HCT116 (cell line): Measurements from ENCODE around the gene DCAF11. TPM values are rescaled to one million over a fixed set of nuclear protein-coding genes. Genes with fewer than 3 reads are reported as not detected.

Experiments used
- ATAC-seq: fragments of 200-7000 bp; cut with Tn5 transposase; 2 replicates; pipeline ENCODE4 v1.9.1; 2020; ENCODE audit warnings: mild to moderate bottlenecking, moderate library complexity
- BruUV-seq: library from RNA; stranded (reverse); fragments of 400-500 nt; replicated peaks from 2 replicates; lab custom pipeline; 2021; lab: Mats Ljungman, UMichigan
- CTCF ChIA-PET: fragments of 300-600 bp; sonication (Branson Sonifier 250); formaldehyde crosslinking; loops from one replicate; lab custom pipeline; 2021; ENCODE audit warnings: antibody characterized with exemption; lab: Charles Lee
- POLR2A ChIA-PET: fragments of 300-600, 350-600 bp; sonication (Branson Sonifier 250); formaldehyde crosslinking; loops from one replicate; lab custom pipeline; 2021; ENCODE audit warnings: antibody characterized with exemption; lab: Charles Lee
- RAD21 ChIA-PET, 2 experiments: fragments of 300-600 bp; sonication (Branson Sonifier 250); formaldehyde crosslinking; loops; one replicate each; lab custom pipeline; 2023; ENCODE audit warnings: low total read pairs in 2 of 2; ENCODE audit not compliant: uncharacterized antibody in 2 of 2, unreplicated experiment in 2 of 2, low non-redundant PET in 1 of 2; lab: Charles Lee
- DNase-seq: peaks from one replicate; pipeline ENCODE4 v3.0.0-alpha.2; 2010; ENCODE audit warnings: low read depth, low spot score
- H2AFZ ChIP-seq: fragments of 200-600 bp; shearing (Covaris generic), sonication (generic); 2 replicates; pipeline ENCODE4 v1.6.1; 2017; ENCODE audit warnings: low read depth, mixed run types, mixed read lengths, antibody characterized with exemption, low read length; ENCODE audit not compliant: poor library complexity, severe bottlenecking
- H3K27ac ChIP-seq: 2 replicates; pipeline ENCODE4 v1.5.1; 2012; ENCODE audit warnings: low read depth, low read length
- H3K27me3 ChIP-seq: fragments of 200-600 bp; sonication (generic); 2 replicates; pipeline ENCODE4 v1.6.1; 2016; ENCODE audit warnings: mixed run types, low read length, mixed read lengths; ENCODE audit not compliant: insufficient read depth
- H3K36me3 ChIP-seq, 2 experiments: fragments of 200-500 bp in 1 of 2; fragments of 200-600 bp in 1 of 2; sonication (Bioruptor generic) in 1 of 2; sonication (generic) in 1 of 2; 2 replicates each; pipeline versions ENCODE4 v1.5.1 to v1.6.1; 2014 to 2016; ENCODE audit warnings: low read length in 2 of 2, inconsistent platforms in 1 of 2, mixed read lengths in 1 of 2, mixed run types in 1 of 2; ENCODE audit not compliant: insufficient read depth in 2 of 2, control insufficient read depth in 1 of 2
- H3K4me1 ChIP-seq, 2 experiments: fragments of 200-600 bp in 1 of 2; sonication (generic) in 1 of 2; 2 replicates each; pipeline versions ENCODE4 v1.5.1 to v1.6.1; 2012 to 2017; ENCODE audit warnings: low read length in 2 of 2, inconsistent platforms in 1 of 2, mild to moderate bottlenecking in 1 of 2, mixed read lengths in 1 of 2, mixed run types in 1 of 2, moderate library complexity in 1 of 2; ENCODE audit not compliant: insufficient read depth in 2 of 2, control insufficient read depth in 1 of 2
- H3K4me2 ChIP-seq: fragments of 200-600 bp; sonication (generic); 2 replicates; pipeline ENCODE4 v1.6.1; 2017; ENCODE audit warnings: mixed run types, low read length, mixed read lengths
- H3K4me3 ChIP-seq, 2 experiments: fragments of 200-600 bp in 1 of 2; sonication (generic) in 1 of 2; replicated peaks in 1 of 2; 2 replicates each; pipeline ENCODE4 v1.5.1; 2011 to 2016; ENCODE audit warnings: low read length in 2 of 2, control low read depth in 1 of 2, low read depth in 1 of 2, mild to moderate bottlenecking in 1 of 2, mixed read lengths in 1 of 2, mixed run types in 1 of 2
- H3K79me2 ChIP-seq: fragments of 200-600 bp; sonication (generic); 2 replicates; pipeline ENCODE4 v1.6.1; 2017; ENCODE audit warnings: mild to moderate bottlenecking, mixed run types, low read length, moderate library complexity, mixed read lengths; ENCODE audit not compliant: insufficient read depth
- H3K9ac ChIP-seq: fragments of 200-600 bp; sonication (generic); 2 replicates; pipeline ENCODE4 v1.6.1; 2016; ENCODE audit warnings: low read length, mixed read lengths
- H3K9me2 ChIP-seq: fragments of 200-600 bp; sonication (generic), shearing (Covaris generic); 2 replicates; pipeline ENCODE4 v1.6.1; 2017; ENCODE audit warnings: mixed run types, mild to moderate bottlenecking, moderate library complexity; ENCODE audit not compliant: insufficient read depth
- H3K9me3 ChIP-seq, 2 experiments: fragments of 200-500 bp in 1 of 2; fragments of 200-600 bp in 1 of 2; sonication (Bioruptor generic) in 1 of 2; sonication (generic) in 1 of 2; 2 replicates each; pipeline ENCODE4 v1.6.1; 2014 to 2017; ENCODE audit warnings: low read length in 2 of 2, mixed read lengths in 2 of 2, inconsistent platforms in 1 of 2, low read depth in 1 of 2, mild to moderate bottlenecking in 1 of 2, mixed run types in 1 of 2, moderate library complexity in 1 of 2; ENCODE audit not compliant: control insufficient read depth in 1 of 2, insufficient read depth in 1 of 2
- H4K20me1 ChIP-seq: fragments of 200-600 bp; sonication (generic), shearing (Covaris generic); 2 replicates; pipeline ENCODE4 v1.6.1; 2017; ENCODE audit warnings: mixed run types, mild to moderate bottlenecking, moderate library complexity; ENCODE audit not compliant: insufficient read depth
- CBX3 ChIP-seq: IDR thresholded peaks from 2 replicates; pipeline ENCODE4 v1.6.1; 2012; ENCODE audit warnings: low read depth
- CEBPB ChIP-seq: IDR thresholded peaks from 2 replicates; pipeline ENCODE4 v1.6.1; 2012; ENCODE audit warnings: low read depth
- EGR1 ChIP-seq: IDR thresholded peaks from 2 replicates; pipeline ENCODE4 v1.6.1; 2012; ENCODE audit warnings: low read depth
- EZH2 ChIP-seq: fragments of 200-600 bp; sonication (generic); IDR thresholded peaks from 2 replicates; pipeline ENCODE4 v1.6.1; 2017; ENCODE audit warnings: antibody characterized with exemption, mixed run types
- EZH2phosphoT487 ChIP-seq: fragments of 200-600 bp; IDR thresholded peaks from 2 replicates; pipeline ENCODE4 v1.6.1; 2018; ENCODE audit warnings: antibody characterized with exemption, borderline replicate concordance
- FOSL1 ChIP-seq: IDR thresholded peaks from 2 replicates; pipeline ENCODE4 v1.6.1; 2012; ENCODE audit warnings: low read depth
- RAD21 ChIP-seq: IDR thresholded peaks from 2 replicates; pipeline ENCODE4 v1.6.1; 2012; ENCODE audit warnings: low read depth, mild to moderate bottlenecking
- SRF ChIP-seq: IDR thresholded peaks from 2 replicates; pipeline ENCODE4 v1.6.1; 2012; ENCODE audit warnings: low read depth
- TCF7L2 ChIP-seq: IDR thresholded peaks from 2 replicates; pipeline ENCODE4 v1.7.0; 2011; ENCODE audit warnings: borderline replicate concordance, inconsistent platforms; ENCODE audit not compliant: insufficient read depth, insufficient read length; ENCODE audit errors: extremely low read depth
- YY1 ChIP-seq: IDR thresholded peaks from 2 replicates; pipeline ENCODE4 v1.6.1; 2011; ENCODE audit warnings: low read length, low read depth, moderate library complexity, mild to moderate bottlenecking; ENCODE audit not compliant: insufficient replicate concordance; ENCODE audit errors: extremely low read depth
- ZFX ChIP-seq: fragments of 450-650 bp; IDR thresholded peaks from 2 replicates; pipeline ENCODE4 v1.6.1; 2017
- ZNF274 ChIP-seq: fragments of 200-500 bp; sonication (Bioruptor generic); IDR thresholded peaks from 2 replicates; pipeline ENCODE4 v1.6.1; 2014; ENCODE audit warnings: mild to moderate bottlenecking, low read depth, low read length, inconsistent platforms
- intact Hi-C: fragments of 100-400 bp; cut with micrococcal nuclease; formaldehyde crosslinking; loops from 2 replicates; pipeline ENCODE4 v1.10.0; 2022
- total RNA-seq: library from RNA; stranded (reverse); gene quantifications from one replicate; pipeline ENCODE4 v1.2.1, GENCODE V29; 2021; ENCODE audit not compliant: unreplicated experiment
- TF ChIP-seq, protein P1 (sequence below): IDR thresholded peaks from 2 replicates; pipeline ENCODE4 v1.6.1; 2012; ENCODE audit warnings: low read depth
- TF ChIP-seq, protein P2 (sequence below): IDR thresholded peaks from 2 replicates; pipeline ENCODE4 v1.6.1; 2012

DCAF11 gene
- total RNA-seq, 1 experiment from 2014 or later = 47.5 TPM

DNA sequence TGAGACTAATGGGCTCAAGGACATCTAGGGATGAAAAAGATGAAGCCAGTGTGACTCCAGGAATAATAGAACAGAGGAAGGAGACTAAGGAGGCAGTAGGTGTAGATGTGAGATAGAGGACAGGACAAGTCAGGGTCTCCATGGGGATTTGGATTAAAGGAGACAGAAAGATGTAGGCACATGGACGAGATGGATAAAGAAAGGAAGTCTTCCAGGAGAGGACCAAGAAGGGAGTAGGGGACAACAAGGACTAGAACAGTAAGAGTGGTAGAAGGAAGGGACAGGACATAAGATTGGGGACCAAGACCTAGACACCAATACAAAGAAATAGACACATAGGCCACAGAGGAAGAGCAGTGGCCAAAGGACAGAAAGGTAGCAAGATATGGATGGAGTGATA, 27.6 kb upstream of the DCAF11 start:
- Histone ChIP-seq H4K20me1 (no peaks in the 10 kb centered on the region), H3K27me3 (no peaks in the 10 kb centered on the region), H3K36me3 (no peaks in the 10 kb centered on the region), H3K4me1 (peaks cover 2 to 3% of the 10 kb centered on the region in 2 experiments), H3K79me2 (no peaks in the 10 kb centered on the region), H3K4me3 (no peak overlapping the region), H3K9ac (no peak overlapping the region), H3K9me3 (no peaks in the 10 kb centered on the region), H2AFZ (no peak overlapping the region), H3K9me2 (no peaks in the 10 kb centered on the region), H3K4me2 (no peak overlapping the region), H3K27ac (no peak overlapping the region)
- DNase-seq (no peak), ATAC-seq (no peak)
- TF ChIP-seq, protein P1, sequence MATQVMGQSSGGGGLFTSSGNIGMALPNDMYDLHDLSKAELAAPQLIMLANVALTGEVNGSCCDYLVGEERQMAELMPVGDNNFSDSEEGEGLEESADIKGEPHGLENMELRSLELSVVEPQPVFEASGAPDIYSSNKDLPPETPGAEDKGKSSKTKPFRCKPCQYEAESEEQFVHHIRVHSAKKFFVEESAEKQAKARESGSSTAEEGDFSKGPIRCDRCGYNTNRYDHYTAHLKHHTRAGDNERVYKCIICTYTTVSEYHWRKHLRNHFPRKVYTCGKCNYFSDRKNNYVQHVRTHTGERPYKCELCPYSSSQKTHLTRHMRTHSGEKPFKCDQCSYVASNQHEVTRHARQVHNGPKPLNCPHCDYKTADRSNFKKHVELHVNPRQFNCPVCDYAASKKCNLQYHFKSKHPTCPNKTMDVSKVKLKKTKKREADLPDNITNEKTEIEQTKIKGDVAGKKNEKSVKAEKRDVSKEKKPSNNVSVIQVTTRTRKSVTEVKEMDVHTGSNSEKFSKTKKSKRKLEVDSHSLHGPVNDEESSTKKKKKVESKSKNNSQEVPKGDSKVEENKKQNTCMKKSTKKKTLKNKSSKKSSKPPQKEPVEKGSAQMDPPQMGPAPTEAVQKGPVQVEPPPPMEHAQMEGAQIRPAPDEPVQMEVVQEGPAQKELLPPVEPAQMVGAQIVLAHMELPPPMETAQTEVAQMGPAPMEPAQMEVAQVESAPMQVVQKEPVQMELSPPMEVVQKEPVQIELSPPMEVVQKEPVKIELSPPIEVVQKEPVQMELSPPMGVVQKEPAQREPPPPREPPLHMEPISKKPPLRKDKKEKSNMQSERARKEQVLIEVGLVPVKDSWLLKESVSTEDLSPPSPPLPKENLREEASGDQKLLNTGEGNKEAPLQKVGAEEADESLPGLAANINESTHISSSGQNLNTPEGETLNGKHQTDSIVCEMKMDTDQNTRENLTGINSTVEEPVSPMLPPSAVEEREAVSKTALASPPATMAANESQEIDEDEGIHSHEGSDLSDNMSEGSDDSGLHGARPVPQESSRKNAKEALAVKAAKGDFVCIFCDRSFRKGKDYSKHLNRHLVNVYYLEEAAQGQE = no peak
- TF ChIP-seq FOSL1 (no peak), YY1 (no peak), CEBPB (no peak), EZH2phosphoT487 (no peak), CBX3 (no peak), EGR1 (no peak), EZH2 (no peak), SRF (no peak), RAD21 (no peak), ZFX (no peak), TCF7L2 (no peak), ZNF274 (no peak)
- TF ChIP-seq, protein P2, sequence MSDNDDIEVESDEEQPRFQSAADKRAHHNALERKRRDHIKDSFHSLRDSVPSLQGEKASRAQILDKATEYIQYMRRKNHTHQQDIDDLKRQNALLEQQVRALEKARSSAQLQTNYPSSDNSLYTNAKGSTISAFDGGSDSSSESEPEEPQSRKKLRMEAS = no peak
- no TSS peak for BruUV-seq
- CTCF ChIA-PET = interaction anchor here (1.2 kb wide), 1 partner anchor 29 kb away, joined by 3 read pairs; no protein-coding TSS in a partner anchor
- intact Hi-C loops = no loop called here
- RAD21 ChIA-PET = no interaction called here
- POLR2A ChIA-PET = no interaction called here
